HL-60 (cell line): ENCODE data around the gene CENPP.
A peak's percentile ranks its signal among the peaks of the same experiment; 100 is the strongest.

Source experiments
- DNase-seq, 2 experiments: peaks; one replicate each; pipeline ENCODE4 v3.0.0-alpha.2; 2010 to 2020; ENCODE audit warnings: low read depth in 1 of 2, low spot score in 1 of 2
- H3K27ac ChIP-seq: fragments of 250-450 bp; sonication (Bioruptor Pico); replicated peaks from 2 replicates; pipeline ENCODE4 v1.5.1; 2020; ENCODE audit warnings: mild to moderate bottlenecking, moderate library complexity
- H3K27me3 ChIP-seq: fragments of 250-450 bp; sonication (Bioruptor Pico); 2 replicates; pipeline ENCODE4 v1.5.1; 2021; ENCODE audit warnings: mild to moderate bottlenecking, moderate library complexity; ENCODE audit not compliant: insufficient read depth, poor library complexity, severe bottlenecking
- H3K4me3 ChIP-seq: replicated peaks from 2 replicates; pipeline ENCODE4 v1.5.1; 2011; ENCODE audit warnings: mild to moderate bottlenecking, control low read depth, low read length; ENCODE audit not compliant: insufficient read depth
- CTCF ChIP-seq: IDR thresholded peaks from one replicate; pipeline ENCODE4 v1.5.1; 2011; ENCODE audit warnings: low read length, control low read depth, inconsistent platforms; ENCODE audit not compliant: insufficient read depth
- GABPA ChIP-seq: IDR thresholded peaks from 2 replicates; pipeline ENCODE4 v1.6.1; 2012; ENCODE audit warnings: low read depth
- POLR2AphosphoS5 ChIP-seq: IDR thresholded peaks from 2 replicates; pipeline ENCODE4 v1.6.1; 2012; ENCODE audit warnings: low read depth
- REST ChIP-seq: IDR thresholded peaks from 2 replicates; pipeline ENCODE4 v1.6.1; 2012; ENCODE audit warnings: low read depth; ENCODE audit not compliant: insufficient replicate concordance
- SPI1 ChIP-seq: IDR thresholded peaks from 2 replicates; pipeline ENCODE4 v1.6.1; 2012; ENCODE audit warnings: low read depth, mild to moderate bottlenecking, borderline replicate concordance

Gene CENPP

DNA sequence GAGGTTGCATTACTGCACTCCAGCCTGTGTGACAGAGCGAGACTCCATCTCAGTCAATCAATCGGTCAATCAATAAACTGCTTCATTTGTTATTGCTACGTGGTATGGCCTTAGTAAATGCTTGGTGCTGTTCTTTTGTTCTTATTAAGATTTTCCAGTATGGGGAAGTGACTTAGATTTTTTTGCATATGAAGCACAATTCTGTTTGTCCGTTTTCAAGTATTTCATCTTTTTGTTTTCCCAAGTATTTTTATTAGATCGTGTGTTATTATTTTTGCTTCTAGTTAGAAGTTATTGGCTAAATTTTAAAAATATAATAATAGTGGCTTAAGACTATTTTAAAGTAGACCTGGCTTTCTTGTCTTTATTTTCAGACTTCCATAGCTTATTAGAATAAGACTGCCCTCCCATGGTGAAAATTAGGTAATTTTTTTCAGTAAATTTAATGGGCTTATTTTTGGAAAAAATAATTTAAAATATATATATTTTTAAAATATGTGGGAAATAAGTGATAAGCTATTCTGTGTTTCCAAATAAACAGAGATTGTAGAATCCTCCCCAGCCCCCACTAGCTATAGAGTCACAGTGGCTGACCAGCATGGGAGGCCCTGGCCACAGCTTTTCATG lies 113.3 kb downstream of the CENPP start:
- no peak overlapping the region for H3K4me3 ChIP-seq

DNA sequence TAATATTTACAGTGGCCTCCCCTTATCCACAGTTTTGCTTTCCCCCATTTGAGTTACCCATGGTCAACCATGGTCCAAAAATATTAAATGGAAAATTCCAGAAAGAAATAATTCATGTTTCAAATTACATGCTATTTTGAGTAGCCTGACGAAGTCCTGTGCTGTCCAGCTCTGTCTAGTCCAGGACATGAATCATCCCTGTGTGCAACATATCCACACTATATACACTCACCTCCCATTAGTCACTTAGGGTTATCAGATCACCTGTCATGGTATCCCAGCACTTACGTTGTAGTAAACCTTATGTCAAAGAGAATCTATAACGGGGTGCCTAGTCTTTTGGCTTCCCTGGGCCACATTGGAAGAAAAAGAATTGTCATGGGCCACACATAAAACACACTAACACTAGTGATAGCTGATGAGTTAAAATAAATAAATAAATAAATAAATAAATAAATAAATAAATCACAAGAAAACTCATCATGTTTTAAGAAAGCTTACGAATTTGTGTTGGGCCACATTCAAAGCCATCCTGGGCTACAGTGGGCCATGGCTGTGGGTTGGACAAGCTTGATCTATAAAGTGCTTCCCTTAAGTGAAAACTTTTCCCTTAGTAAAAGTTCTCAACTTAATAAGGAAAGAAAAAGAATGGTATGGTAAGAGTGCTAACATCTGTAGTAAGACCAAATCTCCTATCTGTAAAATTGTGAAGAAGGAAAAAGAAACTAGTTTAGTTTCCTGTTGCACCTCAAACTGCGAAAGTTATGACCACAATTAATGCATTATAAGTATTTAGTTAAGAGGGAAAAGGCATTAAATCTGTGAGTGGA lies 114.4 kb downstream of the CENPP start:
- Histone ChIP-seq H3K27me3 (no peaks in the 10 kb centered on the region), H3K4me3 (no peak overlapping the region), H3K27ac (no peak overlapping the region)
- no peak for TF ChIP-seq REST
- no peak for TF ChIP-seq SPI1
- no peak for TF ChIP-seq POLR2AphosphoS5
- TF ChIP-seq CTCF, result no peak
- TF ChIP-seq GABPA, result no peak
- no peak for DNase-seq

More for the DNA sequence above, 113.3 kb downstream of the CENPP start:
- Histone ChIP-seq H3K27ac (no peak overlapping the region), H3K27me3 (no peaks in the 10 kb centered on the region)
- no peak for TF ChIP-seq REST
- peak; percentile 17; the same call in 1 of the 2 replicates for TF ChIP-seq SPI1
- DNase-seq, result no peak

DNA sequence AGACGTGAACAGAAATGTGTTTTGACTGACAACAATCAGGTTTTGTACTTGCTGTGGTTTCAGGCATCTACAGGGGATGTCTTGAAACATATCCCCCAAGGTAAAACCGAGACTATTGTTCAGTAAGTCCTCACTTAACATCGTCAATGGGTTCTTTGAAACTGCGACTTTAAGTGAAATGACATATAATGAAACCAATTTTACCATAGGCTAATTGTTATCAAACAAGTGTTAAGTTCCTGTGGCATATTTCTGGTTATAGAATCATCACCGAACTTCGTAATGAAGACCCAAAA lies 114.9 kb downstream of the CENPP start:
- H3K4me3 ChIP-seq, result no peak overlapping the region
- TF ChIP-seq CTCF, result no peak
- TF ChIP-seq GABPA, result no peak
- TF ChIP-seq POLR2AphosphoS5, result no peak
- no peak for TF ChIP-seq SPI1
- no peak for TF ChIP-seq REST
- no peaks in the 10 kb centered on the region for H3K27me3 ChIP-seq
- no peak overlapping the region for H3K27ac ChIP-seq
- no peak for DNase-seq
